HG02870 (cell line): Measurements from ENCODE around the gene ENAH.
"Not testable (repeated sequence)": the region's sequence is repeated elsewhere in the genome, so short reads cannot be mapped to it uniquely, and the experiment has no call there.

Experiments
- ATAC-seq: cut with Tn5 transposase; IDR thresholded peaks from one replicate; pipeline ENCODE4 v1.9.1; 2021; ENCODE audit warnings: mild to moderate bottlenecking, moderate library complexity; ENCODE audit not compliant: unreplicated experiment

ENAH gene

DNA sequence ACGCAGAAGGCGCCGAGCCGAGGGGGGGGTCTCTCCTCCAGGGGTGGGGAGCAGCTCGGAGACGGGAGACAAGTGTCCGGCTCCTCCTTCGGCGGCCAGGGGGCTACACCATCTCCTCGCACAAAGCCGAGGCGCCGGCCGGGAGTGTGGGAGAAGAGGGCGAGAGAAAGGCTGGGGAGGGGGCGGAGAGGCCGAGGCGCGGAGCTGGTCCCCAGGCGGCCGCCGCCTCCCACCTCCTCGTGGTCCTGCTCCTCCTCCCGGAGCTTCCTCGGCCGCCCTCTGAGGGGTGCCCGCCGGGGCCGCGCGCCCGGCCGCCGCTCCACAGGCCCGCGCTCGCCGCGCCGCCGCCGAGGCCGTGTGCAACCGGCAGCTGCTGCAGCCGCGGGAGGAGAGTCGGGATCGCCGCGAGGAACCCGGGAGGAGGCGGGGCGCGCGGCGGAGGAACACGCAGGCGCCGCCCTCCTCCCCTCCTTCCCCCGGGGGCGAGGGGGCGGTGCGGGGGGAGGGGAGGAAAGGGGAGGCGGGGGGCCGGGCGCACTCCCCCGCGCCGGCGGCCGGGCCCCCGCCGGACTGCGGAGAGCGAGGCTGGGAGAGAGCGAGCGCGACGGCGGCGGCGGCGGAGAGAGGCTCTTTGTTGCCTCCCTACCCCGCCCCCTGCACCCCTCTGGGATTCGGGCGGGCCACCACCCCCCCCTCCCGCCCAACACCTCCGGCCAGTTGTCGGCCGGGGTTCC, at the start of gene ENAH:
Gene ENAH, minus strand, starts transcription at position 395 of the 734 bp plus-strand sequence. CDS start 433 bp downstream, outside the sequence.
- ATAC-seq = peak; percentile 60

- ATAC-seq = no peak
Observed at GRCh38 chr1:225700889-225701465, 48.1 kb upstream of the ENAH start.

- ATAC-seq = no peak
Observed at GRCh38 chr1:225700164-225700821, 47.4 kb upstream of the ENAH start.

GRCh38 chr1:225699336-225699735, 46.4 kb upstream of the ENAH start:
- no peak for ATAC-seq

DNA sequence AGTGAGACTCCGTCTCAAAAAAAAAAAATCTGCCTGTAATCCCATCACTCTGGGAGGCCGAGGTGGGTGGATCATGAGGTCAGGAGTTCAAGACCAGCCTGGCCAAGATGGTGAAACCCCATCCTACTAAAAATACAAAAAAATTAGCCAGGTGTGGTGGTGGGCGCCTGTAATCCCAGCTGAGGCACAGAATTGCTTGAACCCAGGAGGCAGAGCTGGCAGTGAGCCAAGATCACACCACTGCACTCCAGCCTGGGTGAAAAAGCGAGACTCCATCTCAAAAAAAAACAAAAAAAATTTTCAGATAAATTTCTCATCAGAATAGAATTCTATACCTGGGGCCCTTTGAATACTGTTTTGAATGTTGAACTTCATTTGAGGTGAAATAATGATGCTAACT, 45.3 kb upstream of the ENAH start:
- ATAC-seq = not testable (repeated sequence)

DNA sequence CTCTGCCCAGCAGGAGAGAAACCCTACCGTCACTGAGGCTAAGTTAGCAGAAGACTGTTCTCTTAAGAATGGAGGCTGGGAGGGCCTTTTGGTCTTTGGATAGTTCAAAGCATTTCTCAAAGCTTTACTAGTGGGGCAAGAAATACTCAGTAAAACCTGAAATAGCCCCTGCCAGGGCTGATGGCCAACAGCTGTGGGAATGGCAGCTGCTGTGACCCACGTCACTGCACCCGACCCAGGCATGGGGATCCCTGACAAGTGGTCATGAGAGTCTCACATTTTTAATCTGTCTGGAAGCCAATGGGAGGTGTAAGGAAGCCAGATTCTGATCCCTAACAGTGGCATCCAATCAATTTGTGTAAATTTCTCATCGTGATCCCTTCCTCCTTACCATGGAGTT, 44.5 kb upstream of the ENAH start:
- no peak for ATAC-seq

DNA sequence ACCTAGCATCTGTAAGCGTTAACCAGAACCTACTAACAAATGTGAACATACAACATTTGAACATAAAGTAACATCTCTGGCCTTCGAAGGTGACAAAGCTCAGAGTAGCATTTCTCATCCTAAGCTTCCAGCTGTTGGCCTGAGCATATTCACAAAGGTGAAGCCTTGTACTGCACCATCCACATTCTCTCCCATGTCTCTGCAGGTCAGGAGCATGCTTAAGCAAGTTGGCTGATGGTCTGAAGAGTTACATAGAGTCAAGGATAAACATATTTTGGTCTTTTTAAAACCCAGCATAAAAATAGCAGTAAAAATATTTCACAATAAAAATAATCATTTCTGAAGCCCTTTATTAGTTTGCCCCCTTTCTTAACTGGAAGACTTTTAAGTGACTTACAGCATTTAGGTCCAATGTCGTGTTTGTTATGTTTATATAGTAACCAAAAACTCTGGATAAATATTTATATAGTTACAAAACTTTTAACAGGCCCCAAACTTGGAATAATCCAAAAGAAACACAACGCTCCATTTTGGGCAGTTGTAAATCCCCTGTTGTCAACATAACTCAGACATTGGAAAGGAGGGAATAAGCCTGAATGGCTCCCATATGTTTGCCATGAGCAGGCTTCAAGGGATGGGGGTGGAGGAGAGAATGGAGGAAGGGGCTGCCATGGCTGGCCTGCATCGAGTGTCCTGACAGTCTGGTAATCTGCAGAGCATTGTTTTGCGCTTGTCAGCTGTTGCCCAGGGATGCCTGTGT, 42.8 kb upstream of the ENAH start:
- ATAC-seq = no peak

DNA sequence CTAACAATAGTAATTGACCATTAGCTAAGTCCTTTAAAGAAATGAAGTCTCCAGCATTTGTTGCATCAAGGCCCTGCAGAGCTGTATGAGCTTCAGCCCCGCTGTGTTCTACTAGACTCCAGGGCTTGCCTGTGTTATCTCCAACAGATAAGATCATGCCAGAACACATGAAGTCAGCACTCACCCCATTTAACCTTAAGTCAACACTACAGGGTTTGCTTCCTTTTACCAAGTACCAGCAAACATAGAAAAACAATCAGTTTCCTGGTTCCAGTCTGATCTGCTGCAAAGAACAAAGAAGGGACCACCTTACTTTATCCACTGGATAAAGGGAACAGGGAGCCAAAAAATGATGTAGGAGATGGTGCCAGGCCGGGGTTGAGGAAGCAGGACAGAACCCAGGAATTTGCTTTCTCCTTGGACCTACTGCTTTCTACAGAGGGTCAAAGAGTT, 41.3 kb upstream of the ENAH start:
- no peak for ATAC-seq

GRCh38 chr1:225693697-225694096, 40.8 kb upstream of the ENAH start:
- ATAC-seq = not testable (repeated sequence)

- no peak for ATAC-seq
Observed at GRCh38 chr1:225693085-225693696, 40.3 kb upstream of the ENAH start.

DNA sequence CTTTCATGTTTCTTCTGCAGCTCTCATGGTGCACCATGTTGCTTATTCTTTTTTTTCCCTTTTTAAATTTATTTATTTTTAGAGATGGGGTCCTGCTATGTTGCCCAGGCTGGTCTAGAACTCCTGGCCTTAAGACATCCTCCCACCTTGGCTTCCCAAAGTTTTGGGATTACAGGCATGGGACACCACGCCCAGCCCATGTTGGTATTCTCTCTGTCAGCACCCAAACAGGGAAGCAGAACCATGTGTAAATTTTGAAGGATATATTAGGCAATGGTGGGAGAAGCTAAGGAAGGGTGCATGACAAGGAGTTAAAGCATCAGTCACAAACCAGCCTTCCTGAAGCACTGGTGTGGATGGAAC, 39.6 kb upstream of the ENAH start:
- no peak for ATAC-seq

DNA sequence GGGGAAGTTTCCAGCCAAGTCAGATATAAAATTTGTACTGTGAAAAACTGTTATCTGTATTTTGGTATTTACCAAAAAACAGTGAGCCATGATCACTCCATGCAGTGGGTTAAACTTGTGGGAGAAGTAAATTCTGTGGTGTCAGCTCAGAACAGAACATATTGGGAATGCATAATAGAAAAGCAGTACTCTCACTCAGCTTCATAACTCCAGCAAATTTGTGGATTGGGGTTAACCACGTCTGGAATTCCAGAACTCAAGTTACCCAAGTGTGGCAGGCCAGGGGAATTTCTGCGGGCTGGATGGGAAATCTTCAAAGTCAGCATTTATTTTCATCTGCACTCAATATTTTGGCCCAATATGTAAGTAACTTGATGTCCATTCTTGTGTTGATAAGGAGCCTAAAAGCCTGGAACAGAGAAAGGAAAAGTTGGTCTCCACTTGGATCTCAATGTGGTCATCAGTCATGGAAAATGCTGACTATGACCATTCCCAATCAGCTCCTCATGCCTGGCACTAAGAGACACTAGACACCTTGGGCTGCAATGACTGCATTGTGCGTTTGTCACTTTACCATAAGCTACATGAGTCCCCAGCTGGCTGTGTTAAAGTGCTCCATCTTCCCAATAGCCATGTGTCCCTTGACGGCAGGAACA, 39.1 kb upstream of the ENAH start:
- ATAC-seq = no peak

GRCh38 chr1:225691377-225691776, 38.5 kb upstream of the ENAH start:
- ATAC-seq = no peak

DNA sequence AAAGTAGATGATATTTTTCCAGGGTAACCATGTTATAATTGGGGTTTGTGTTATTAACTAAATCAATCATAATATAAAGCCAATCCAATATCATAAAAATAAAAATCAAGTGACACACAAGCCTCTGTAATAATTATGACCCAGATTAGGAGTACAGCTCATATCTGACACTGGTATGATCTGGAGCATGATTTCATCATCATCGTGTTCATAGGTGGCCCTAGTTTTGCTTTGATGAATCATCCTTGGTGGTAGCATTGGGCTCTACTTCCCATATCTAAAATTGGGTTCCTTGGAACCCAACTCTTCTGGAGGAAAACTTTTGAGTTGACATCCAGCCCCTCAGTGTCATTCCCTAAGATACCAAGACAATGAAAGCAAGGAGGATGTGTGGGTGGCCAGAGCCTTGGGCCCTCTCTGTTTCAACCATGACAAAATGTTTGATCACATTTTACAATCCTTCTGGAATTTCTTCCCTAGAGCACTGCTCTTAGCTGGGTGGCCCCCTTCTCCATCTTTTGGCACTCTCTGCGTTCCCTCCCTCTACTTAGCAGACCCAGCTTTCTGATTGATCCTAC, 37.0 kb upstream of the ENAH start:
- no peak for ATAC-seq

DNA sequence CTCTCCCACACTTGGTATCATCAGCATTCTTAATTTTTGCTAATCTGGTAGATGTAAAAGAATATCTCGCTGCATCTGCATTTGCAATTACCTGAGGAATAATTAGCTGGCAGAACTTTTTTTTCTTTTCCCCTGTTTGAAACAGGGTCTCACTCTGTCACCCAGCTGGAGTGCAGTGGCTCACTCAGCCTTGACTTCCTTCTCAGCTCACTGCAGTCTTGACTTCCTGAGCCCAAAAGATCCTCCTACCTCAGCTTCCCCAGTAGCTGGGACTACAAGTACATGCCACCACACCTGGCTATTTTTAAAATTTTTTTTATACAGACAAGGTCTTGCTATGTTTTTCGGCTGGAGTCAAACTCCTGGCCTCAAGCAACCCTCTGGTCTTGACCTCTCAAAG, 35.4 kb upstream of the ENAH start:
- ATAC-seq = no peak

GRCh38 chr1:225685476-225686176, 32.7 kb upstream of the ENAH start:
- ATAC-seq = no peak

DNA sequence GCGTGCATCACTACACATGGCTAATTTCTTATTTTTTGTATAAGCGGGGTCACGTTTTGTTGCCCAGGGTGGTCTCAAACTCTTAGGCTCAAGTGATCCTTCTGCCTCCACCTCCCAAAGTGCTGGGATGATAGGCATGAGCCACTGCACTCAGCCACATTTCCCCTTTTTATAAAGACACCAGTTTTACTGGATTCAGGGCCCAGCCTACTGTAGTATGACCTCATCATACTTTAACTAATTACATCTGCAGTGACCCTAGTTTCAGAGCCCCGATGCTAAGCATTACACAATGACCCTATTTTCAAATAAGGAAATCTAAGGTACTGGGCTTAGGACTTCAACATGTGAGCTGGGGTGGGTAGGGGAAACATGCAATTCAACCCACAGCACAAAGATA, 31.8 kb upstream of the ENAH start:
- no peak for ATAC-seq

GRCh38 chr1:225681231-225681630, 28.3 kb upstream of the ENAH start:
- no peak for ATAC-seq

- no peak for ATAC-seq
Observed at GRCh38 chr1:225678545-225678944, 25.6 kb upstream of the ENAH start.
